Left lobe of liver (tissue), 2 donors: ENCODE results near the gene ZNF778. TPM values are rescaled to one million over a fixed set of nuclear protein-coding genes. Genes with fewer than 3 reads are reported as not detected.
"Not testable (repeated sequence)": the region's sequence is repeated elsewhere in the genome, so short reads cannot be mapped to it uniquely, and the experiment has no call there.

Experiments
- ATAC-seq: fragments of 200-7000 bp; cut with Tn5 transposase; one replicate; pipeline ENCODE4 v1.9.1; 2020; ENCODE audit warnings: mild to moderate bottlenecking, moderate library complexity
- DNase-seq: peaks from one replicate; pipeline ENCODE4 v3.0.0-alpha.2; 2020; ENCODE audit warnings: low spot score
- total RNA-seq: library from RNA; stranded (reverse); gene quantifications from one replicate; pipeline ENCODE4 v1.2.1, GENCODE V29; 2021
- donor health status: DM: no; HTN: no; CAD: no; lungs with moderate emphysema.
- donor health status: DM: no; HTN: yes; CAD: no.

The ZNF778 gene
- total RNA-seq, 1 donor from 2014 or later: 5.3 TPM

DNA sequence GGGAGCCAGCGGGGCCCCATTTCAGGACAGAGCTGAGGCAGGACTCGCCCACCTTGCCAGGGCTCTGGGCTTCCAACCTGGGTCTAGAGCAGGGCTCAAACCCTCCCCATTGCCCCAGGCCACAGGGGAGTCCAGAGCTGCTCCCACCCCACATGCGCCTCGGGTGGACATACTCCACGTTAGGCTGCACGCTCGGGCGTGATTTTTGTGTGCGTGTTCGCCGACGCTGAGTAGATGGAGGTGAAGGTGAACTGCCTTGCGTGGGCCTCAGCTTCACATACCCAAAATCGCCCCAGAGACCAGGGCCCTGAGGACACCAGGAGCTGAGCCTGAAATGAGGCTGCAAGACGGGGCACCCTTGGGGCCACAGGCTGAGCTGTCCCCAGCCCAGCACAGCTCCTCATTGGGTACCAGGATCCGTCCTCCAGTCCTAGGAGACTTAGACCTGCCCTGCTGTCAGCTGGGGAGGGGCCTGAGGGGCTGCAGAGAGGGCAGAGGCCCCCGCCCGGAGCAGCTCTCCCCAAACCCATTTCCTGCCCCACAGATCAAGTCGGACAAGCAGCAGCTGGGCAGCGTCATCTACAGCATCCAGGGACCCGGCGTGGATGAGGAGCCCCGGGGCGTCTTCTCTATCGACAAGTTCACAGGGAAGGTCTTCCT lies 37.7 kb upstream of the ZNF778 start:
- ATAC-seq (no peak), DNase-seq (no peak)

DNA sequence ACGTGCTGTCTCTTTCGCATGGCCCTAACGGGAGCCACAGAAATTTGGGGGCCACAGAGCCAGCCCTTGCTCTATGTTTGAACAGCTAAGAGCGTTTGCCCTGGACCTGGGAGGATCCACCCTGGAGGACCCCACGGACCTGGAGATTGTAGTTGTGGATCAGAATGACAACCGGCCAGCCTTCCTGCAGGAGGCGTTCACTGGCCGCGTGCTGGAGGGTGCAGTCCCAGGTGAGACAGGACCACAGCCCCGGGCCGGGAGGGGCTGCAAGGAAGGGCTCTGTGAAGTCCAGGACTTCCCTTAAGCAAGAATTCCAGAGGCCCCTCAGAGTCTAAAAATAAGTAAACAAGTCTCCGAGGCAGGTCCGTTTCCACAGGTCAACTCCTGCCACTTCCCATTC lies 34.0 kb upstream of the ZNF778 start:
- DNase-seq (no peak), ATAC-seq (no peak)

DNA sequence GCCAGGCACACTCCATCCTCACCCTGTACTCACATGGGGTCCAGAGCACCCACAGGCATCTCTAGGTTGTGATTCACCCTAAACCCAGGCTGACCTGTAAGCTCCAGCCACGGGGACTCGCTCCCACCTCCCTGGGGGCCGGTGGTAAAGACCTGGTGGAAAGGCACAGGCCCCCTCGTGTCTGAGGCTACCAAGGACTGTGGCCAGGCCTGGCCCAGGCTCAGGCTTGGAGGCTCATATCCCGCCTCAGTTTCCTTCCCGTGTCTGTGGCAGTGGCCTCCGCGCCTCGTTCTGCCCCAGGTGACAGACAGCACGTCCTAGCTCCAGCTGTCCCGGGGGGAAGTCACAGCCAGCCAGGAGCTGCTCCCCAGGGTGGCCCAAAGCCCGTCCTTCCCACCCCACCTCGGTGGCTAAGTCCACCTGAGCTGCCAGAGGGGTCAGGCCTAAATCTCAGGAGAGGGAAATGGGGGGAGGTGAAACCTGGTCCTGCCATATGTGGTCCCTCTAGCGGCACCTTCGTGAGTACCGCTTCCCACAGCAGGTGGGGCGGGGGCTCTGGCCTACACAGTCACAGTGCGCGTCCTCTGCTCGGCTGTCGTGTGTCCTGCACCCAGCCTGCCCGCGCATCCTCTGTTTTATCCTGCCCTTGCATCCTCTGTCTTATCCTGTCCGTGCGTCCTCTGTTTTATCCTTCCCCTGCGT lies 33.4 kb upstream of the ZNF778 start:
- ATAC-seq: no peak
- DNase-seq: no peak

DNA sequence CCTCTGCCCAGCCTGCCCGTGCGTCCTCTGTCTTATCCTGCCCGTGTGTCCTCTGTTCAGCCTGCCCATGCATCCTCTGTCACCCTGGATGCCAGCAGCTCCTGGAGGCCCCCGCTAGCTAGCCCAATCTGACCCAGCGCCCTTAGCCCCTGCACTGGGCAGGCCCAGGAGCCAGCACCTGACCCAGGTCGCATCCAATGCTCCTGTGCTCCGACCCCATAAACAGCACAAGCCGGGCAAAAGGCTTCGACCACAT lies 32.9 kb upstream of the ZNF778 start:
- DNase-seq: no peak
- no peak for ATAC-seq

DNA sequence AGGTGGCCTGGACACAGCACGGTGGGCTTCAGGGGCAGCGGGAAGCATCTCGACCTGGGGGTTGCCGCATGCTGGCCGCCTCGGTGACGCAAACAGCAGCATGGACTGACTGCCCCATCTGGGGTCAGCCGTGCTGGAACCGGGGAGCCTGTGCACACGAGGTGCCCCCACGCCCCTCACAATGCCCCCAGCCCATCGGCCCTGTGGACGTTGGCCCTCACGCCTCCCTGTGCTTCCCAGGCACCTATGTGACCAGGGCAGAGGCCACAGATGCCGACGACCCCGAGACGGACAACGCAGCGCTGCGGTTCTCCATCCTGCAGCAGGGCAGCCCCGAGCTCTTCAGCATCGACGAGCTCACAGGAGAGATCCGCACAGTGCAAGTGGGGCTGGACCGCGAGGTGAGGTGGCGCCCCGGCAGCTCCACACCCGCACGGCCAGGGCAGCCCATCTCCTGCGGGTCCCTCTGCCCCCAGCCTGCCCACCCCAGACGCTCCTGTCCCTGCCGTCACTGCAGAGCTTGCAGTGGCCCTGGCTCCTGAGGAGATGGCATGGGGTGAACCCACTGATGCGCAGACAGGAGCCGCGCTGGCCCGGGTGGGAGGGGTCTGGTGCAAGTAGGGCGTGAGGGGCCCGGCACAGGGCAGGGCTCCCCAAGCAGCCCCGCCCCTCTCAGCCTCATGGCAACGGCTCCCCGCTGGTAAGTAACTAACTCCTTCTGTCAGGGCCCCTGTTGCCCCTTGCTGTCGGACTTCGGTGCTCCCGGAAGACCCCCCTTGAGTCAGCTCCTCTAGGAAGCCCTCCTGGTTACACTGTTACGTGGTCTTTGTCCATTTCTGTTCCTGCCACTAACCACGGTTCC lies 32.3 kb upstream of the ZNF778 start:
- DNase-seq: no peak
- ATAC-seq: no peak

DNA sequence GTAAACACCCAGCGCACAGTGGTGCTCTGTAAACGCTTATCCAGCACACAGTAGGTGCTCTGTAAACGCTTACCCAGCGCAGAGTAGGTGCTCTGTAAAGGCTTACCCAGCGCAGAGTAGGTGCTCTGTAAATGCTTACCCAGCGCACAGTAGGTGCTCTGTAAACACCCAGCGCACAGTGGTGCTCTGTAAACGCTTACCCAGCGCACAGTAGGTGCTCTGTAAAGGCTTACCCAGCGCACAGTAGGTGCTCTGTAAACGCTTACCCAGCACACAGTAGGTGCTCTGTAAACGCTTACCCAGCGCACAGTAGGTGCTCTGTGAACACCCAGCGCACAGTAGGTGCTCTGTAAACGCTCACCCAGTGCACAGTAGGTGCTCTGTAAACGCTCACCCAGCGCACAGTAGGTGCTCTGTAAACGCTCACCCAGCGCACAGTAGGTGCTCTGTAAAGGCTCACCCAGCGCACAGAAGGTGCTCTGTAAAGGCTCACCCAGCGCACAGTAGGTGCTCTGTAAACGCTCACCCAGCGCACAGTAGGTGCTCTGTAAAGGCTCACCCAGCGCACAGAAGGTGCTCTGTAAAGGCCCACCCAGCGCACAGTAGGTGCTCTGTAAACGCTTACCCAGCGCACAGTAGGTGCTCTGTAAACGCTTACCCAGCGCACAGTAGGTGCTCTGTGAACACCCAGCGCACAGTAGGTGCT lies 31.5 kb upstream of the ZNF778 start:
- not testable (repeated sequence) for DNase-seq, ATAC-seq

DNA sequence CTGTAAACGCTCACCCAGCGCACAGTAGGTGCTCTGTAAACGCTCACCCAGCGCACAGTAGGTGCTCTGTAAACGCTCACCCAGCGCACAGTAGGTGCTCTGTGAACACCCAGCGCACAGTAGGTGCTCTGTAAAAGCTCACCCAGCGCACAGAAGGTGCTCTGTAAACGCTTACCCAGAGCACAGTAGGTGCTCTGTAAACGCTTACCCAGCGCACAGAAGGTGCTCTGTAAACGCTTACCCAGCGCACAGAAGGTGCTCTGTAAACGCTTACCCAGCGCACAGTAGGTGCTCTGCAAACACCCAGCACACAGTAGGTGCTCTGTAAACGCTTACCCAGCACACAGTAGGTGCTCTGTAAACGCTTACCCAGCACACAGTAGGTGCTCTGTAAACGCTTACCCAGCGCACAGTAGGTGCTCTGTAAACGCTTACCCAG lies 30.9 kb upstream of the ZNF778 start:
- not testable (repeated sequence) for DNase-seq

DNA sequence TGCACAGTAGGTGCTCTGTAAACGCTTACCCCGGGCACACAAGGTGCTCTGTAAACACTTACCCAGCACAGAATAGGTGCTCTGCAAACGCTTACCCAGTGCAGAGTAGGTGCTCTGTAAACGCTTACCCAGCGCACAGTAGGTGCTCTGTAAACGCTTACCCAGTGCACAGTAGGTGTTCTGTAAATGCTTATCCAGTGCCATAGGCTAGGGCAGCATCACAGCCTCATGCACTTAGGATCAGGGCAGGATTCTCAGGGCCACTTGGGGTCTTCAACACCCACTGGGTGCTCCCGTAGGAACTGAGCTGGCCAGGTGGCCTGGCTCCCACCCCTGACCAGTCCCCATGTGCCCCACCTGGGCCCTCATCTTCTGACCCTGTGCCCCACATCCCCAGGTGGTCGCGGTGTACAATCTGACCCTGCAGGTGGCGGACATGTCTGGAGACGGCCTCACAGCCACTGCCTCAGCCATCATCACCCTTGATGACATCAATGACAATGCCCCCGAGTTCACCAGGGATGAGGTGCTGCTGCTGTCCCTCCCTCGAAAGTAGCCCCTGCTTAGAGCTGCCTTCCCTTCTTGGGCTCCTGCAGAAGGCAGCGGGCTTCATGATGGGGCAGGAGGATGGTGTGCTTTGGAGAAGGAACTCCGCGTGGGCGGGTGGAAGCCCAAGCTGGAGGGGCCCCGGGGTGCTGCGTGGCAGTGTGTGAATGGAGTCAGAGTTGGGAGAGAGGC lies 30.3 kb upstream of the ZNF778 start:
- ATAC-seq (peak; percentile 49), DNase-seq (no peak)

More for the DNA sequence above, 30.9 kb upstream of the ZNF778 start:
- not testable (repeated sequence) for ATAC-seq

DNA sequence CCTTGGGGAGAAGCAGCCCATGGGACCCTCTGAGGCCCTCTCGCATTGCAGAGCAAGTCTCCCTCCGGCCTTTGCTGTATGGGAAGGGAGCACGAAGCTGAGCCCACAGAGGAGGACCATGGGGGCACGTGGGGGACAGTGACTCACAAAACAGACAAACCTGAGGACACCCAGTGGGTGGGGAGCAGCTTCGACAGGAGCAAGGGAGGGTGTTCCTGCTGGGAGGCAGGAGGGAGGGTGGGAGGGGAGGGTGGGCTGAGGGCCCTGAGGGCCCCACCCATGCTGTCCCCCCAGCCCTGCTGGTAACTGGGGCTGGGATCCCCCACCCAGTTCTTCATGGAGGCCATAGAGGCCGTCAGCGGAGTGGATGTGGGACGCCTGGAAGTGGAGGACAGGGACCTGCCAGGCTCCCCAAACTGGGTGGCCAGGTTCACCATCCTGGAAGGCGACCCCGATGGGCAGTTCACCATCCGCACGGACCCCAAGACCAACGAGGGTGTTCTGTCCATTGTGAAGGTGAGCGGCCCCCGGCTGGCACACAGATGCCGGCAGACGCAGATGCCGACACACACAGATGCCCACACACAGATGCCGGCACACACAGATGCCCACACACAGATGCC lies 29.6 kb upstream of the ZNF778 start:
- no peak for DNase-seq
- peak; percentile 9 for ATAC-seq

DNA sequence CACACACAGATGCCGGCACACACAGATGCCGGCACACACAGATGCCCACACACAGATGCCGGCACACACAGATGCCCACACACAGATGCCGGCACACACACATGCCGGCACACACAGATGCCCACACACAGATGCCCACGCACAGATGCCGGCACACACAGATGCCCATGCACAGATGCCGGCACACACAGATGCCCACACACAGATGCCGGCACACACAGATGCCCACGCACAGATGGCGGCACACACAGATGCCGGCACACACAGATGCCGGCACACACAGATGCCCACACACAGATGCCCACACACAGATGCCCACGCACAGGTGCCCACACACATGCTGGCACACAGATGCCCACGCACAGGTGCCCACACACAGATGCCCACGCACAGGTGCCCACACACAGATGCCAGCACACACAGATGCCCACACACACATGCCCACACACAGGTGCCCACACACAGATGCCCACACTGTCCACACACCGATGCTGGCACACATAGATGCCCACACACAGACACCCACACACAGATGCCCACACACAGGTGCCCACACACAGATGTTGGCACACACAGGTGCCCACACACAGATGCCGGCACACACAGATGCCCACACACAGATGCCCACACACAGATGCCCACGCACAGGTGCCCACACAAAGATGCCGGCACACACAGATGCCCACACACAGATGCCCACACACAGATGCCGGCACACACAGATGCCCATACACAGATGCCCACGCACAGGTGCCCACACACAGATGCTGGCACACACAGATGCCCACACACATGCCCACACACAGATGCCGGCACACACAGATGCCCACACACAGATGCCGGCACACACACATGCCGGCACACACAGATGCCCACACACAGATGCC lies 28.8 kb upstream of the ZNF778 start:
- DNase-seq, ATAC-seq: not testable (repeated sequence)

DNA sequence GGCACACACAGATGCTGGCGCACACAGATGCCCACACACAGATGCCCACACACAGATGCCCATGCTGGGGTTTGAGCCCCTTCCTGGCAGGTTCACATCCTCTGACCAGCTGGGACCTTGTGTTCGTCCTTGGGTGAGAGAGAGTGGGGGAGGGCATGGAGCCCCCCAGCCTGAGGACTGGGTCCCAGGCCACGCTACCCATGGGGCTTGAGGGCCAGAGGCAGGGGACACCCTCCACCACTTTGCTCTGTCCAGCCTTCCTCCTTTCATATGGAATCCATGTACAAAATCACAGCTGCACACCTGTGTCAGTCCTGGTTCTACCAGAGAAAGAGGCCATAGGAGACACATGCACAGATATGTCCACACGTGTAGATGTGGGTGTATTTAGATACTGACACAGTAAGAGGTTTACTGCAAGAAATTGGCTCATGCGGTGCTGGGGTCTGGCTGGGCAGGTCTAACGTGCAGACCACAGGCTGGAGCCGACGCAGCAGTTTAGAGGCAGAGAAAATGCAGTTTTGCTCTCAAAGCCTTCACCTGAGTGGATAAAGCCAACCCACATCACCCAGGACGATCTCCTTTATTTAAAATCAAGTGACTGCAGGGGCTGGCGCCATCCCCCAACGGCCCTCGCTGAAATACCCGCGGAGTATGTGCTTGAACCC lies 28.0 kb upstream of the ZNF778 start:
- no peak for DNase-seq

DNA sequence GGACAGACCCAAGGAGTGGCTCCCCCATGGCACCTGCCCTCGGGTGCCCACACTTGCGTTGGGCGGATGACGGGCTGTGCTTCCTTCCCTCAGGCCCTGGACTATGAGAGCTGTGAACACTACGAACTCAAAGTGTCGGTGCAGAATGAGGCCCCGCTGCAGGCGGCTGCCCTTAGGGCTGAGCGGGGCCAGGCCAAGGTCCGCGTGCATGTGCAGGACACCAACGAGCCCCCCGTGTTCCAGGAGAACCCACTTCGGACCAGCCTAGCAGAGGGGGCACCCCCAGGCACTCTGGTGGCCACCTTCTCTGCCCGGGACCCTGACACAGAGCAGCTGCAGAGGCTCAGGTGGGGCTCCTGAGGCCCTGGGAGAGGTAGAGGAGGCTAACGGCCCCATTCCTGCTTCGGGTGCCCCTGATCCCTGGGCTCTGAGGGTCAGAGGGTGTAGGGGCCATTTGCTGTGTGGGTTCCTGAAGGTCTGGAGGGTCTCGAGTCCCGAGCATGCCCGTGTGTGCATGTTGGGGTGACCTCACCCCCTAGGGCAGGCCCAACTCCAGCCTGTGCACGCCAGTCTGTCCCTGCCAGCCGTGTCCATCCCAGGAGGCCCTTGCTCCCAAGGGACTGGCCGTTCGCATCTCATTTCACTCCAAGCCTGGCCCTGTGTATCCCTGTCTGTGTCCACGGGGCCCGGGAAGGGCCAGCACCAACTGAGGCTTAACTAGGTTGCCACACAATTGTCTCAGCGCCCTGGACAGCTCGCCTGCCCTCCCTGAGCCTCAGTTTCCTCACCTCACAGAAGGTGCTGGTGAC lies 27.1 kb upstream of the ZNF778 start:
- DNase-seq (no peak), ATAC-seq (no peak)

More for the DNA sequence above, 28.0 kb upstream of the ZNF778 start:
- ATAC-seq: no peak

DNA sequence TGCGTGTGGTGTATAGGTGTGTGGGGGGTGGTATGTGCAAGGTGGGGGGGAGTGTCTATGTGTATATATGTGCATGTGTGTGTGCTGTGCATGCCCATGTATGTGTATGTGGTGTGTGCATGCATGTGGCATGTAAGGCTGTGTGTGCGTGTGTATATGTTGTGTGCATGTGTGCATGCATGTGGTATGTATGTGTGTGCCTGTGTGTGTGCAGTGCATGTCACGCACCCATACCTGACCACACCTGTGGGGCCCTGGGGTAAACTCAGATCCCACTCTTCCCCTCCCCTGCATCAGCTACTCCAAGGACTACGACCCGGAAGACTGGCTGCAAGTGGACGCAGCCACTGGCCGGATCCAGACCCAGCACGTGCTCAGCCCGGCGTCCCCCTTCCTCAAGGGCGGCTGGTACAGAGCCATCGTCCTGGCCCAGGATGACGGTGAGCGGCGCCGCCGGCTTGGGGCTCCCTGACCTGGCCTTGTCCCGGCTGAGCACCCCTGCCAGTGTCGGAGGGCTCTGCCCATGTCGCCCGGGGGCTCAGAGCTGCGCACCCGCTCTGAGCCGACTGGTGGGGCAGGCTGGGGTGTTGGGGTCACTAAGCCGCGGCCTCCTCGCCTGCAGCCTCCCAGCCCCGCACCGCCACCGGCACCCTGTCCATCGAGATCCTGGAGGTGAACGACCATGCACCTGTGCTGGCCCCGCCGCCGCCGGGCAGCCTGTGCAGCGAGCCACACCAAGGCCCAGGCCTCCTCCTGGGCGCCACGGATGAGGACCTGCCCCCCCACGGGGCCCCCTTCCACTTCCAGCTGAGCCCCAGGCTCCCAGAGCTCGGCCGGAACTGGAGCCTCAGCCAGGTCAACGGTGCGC lies 26.2 kb upstream of the ZNF778 start:
- no peak for ATAC-seq
- DNase-seq: no peak

DNA sequence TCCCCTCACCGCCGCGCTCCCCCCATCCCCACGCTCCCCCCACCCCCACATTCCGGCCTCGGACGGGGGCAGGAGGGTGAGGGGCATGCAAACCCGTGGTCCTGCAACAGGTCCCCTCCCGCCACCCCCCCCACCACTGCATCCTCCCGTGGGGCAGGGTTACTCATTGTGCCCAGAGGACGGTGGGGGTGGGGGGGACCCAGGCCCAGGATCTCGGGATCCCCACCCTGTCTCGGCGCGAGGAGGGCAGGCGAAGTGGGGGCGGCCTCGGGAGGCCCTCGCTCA lies 25.7 kb upstream of the ZNF778 start:
- no peak for DNase-seq
- no peak for ATAC-seq

DNA sequence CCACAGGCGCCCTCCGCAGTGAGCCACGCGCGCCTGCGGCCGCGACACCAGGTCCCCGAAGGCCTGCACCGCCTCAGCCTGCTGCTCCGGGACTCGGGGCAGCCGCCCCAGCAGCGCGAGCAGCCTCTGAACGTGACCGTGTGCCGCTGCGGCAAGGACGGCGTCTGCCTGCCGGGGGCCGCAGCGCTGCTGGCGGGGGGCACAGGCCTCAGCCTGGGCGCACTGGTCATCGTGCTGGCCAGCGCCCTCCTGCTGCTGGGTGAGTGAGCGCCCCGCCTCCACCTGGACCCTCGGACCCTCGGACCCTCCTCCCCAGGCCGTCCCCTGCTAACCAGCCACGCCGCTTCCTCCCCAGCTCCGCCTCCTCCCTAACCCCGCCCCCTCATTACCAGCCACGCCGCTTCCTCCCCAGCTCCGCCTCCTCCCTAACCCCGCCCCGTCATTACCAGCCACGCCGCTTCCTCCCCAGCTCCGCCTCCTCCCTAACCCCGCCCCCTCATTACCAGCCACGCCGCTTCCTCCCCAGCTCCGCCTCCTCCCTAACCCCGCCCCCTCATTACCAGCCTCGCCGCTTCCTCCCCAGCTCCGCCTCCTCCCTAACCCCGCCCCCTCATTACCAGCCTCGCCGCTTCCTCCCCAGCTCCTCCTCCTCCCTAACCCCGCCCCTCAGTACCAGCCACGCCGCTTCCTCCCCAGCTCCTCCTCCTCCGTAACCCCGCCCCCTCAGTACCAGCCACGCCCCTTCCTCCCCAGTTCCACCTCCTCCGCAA lies 25.1 kb upstream of the ZNF778 start:
- peak; percentile 27 for ATAC-seq
- not testable (repeated sequence) for DNase-seq

DNA sequence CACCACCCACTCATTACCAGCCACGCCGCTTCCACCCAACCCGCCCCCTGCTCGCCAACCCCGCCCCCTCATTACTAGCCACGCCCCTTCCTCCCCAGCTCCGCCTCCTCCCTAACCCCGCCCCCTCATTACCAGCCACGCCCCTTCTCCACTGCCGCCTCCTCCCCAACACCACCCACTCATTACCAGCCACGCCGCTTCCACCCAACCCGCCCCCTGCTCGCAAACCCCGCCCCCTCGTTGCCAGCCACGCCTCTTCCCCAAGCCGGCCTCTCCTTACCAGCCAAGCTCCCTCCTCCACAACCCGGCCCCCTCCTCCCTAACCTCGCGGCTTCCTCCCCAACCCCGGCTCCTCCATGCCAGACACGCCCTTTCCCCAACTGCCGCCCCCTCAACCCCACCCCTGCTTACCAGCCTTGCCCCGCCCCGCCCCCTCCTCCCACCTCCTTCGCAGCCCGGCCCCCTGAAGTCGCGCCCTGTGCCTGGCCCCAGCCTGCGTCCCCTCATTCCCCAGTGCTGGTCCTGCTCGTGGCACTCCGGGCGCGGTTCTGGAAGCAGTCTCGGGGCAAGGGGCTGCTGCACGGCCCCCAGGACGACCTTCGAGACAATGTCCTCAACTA lies 24.4 kb upstream of the ZNF778 start:
- peak; percentile 19 for ATAC-seq
- DNase-seq: no peak
